Measurements from ENCODE around the gene OBSCN.

GRCh38 chr1:228194436-228194835 is 13.4 kb upstream of the OBSCN start:
- no peak for TF ChIP-seq CTCF (conservative IDR thresholded peaks at IDR 0.05; ENCODE audit: low read length)
- TF ChIP-seq EZH2phosphoT487 (IDR thresholded peaks at IDR 0.05; ENCODE audit: borderline replicate concordance, low read depth, low read length), result no peak

Measured in OCI-LY7 (cell line).